GM23338 (cell line): ENCODE measurements around the gene SLC5A6.

Source experiments
- EZH2 ChIP-seq: fragments of 200-600 bp; sonication (generic); IDR thresholded peaks from one replicate; pipeline ENCODE4 v1.8.0; 2017; ENCODE audit warnings: antibody characterized with exemption, mild to moderate bottlenecking, low read depth; ENCODE audit not compliant: unreplicated experiment
- POLR2AphosphoS5 ChIP-seq: IDR thresholded peaks from 2 replicates; pipeline ENCODE4 v1.6.1; 2016; ENCODE audit warnings: antibody characterized with exemption, low read depth
- TF ChIP-seq, protein P1 (sequence below), 2 experiments: fragments of 200-600 bp in 1 of 2; sonication (generic) in 1 of 2; conservative IDR thresholded peaks; 2 replicates each; pipeline versions ENCODE4 v1.5.1 to v1.6.1; 2016 to 2017; ENCODE audit warnings: antibody characterized with exemption in 2 of 2, low read depth in 2 of 2, mild to moderate bottlenecking in 2 of 2, moderate library complexity in 1 of 2
- TF ChIP-seq, protein P2 (sequence below): IDR thresholded peaks from one replicate; pipeline ENCODE4 v1.6.1; 2018; ENCODE audit warnings: antibody characterized with exemption; ENCODE audit not compliant: unreplicated experiment

DNA sequence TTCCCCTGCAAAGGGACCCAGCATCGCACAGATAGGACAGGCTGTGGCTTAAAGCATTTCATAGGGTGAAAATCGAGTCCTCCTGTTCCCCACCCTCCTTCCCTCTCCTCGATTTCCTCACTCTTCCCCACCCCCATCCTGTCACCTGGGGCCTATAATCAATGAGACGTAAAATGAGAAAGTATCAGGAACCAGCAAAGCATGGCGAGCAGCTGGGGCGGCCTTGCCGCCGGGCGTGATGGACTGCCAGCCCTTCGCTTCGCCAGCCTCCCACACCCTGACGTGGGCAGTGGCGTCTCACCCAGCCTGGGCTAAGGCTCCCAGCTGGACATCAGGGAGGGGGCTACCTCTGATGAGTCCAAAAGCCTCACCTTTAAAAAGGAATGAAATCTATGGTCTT is 39.7 kb upstream of the SLC5A6 start:
- TF ChIP-seq, protein P1, sequence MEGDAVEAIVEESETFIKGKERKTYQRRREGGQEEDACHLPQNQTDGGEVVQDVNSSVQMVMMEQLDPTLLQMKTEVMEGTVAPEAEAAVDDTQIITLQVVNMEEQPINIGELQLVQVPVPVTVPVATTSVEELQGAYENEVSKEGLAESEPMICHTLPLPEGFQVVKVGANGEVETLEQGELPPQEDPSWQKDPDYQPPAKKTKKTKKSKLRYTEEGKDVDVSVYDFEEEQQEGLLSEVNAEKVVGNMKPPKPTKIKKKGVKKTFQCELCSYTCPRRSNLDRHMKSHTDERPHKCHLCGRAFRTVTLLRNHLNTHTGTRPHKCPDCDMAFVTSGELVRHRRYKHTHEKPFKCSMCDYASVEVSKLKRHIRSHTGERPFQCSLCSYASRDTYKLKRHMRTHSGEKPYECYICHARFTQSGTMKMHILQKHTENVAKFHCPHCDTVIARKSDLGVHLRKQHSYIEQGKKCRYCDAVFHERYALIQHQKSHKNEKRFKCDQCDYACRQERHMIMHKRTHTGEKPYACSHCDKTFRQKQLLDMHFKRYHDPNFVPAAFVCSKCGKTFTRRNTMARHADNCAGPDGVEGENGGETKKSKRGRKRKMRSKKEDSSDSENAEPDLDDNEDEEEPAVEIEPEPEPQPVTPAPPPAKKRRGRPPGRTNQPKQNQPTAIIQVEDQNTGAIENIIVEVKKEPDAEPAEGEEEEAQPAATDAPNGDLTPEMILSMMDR (conservative IDR thresholded peaks at IDR 0.05; ENCODE audit: low read depth in 2 of 2): no peak
- TF ChIP-seq EZH2 (no peak), POLR2AphosphoS5 (no peak)
- TF ChIP-seq, protein P2, sequence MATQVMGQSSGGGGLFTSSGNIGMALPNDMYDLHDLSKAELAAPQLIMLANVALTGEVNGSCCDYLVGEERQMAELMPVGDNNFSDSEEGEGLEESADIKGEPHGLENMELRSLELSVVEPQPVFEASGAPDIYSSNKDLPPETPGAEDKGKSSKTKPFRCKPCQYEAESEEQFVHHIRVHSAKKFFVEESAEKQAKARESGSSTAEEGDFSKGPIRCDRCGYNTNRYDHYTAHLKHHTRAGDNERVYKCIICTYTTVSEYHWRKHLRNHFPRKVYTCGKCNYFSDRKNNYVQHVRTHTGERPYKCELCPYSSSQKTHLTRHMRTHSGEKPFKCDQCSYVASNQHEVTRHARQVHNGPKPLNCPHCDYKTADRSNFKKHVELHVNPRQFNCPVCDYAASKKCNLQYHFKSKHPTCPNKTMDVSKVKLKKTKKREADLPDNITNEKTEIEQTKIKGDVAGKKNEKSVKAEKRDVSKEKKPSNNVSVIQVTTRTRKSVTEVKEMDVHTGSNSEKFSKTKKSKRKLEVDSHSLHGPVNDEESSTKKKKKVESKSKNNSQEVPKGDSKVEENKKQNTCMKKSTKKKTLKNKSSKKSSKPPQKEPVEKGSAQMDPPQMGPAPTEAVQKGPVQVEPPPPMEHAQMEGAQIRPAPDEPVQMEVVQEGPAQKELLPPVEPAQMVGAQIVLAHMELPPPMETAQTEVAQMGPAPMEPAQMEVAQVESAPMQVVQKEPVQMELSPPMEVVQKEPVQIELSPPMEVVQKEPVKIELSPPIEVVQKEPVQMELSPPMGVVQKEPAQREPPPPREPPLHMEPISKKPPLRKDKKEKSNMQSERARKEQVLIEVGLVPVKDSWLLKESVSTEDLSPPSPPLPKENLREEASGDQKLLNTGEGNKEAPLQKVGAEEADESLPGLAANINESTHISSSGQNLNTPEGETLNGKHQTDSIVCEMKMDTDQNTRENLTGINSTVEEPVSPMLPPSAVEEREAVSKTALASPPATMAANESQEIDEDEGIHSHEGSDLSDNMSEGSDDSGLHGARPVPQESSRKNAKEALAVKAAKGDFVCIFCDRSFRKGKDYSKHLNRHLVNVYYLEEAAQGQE: no peak
